NCI-H2081 (cell line): ENCODE results near the gene GALNT2.
A peak's percentile ranks its signal among the peaks of the same experiment; 100 is the strongest.

Experiments
- DNase-seq, 2 experiments: peaks; one replicate each; lab custom pipeline; 2025; lab: John Stamatoyannopoulos, UW

Gene GALNT2

GRCh38 chr1:230066466-230067404 is at the start of gene GALNT2:
Gene GALNT2, plus strand, starts transcription at chr1:230067238. Its CDS starts 43 bp downstream, at chr1:230067281.
- DNase-seq, result peak; percentile 95

- no peak for DNase-seq
These were observed 46.6 kb upstream of the GALNT2 start for GRCh38 chr1:230020451-230020850.

DNA sequence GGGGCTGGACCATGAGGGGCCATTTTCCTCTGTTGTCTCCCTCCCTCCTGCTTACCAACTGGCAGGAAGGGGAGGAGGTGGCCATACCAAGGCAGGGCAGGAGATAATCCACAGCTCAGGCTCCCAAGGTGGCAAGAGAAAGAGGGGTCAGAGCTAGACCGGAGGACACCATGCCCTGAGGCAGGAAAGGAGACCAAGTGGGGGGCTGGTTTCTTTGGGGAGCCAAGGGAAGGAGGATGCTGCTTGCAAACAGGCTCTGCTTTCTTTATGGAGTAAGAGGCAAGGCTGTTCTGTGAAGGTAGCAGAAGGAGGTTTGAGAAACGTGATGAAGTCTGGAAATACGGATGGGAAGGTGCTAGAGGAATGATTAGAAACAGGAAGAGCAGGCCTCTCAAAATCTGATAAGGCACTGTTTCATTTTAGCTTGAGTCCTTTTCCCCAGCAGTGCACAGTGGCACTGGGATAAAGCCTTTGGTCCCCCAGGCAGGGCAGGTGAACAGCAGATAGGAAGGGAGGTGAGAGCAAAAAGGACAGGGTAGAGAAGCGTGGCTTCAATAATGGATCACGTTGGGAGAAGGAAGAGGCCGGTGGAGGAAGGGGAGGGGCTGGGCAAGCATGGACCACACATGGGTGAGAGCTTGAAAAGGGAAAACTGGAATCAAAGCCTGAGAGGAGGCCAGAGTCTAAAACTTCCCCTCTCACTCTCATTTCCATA is 44.2 kb upstream of the GALNT2 start:
- no peak for DNase-seq

- DNase-seq, result no peak
These were observed 41.4 kb upstream of the GALNT2 start for GRCh38 chr1:230025686-230026085.

DNA sequence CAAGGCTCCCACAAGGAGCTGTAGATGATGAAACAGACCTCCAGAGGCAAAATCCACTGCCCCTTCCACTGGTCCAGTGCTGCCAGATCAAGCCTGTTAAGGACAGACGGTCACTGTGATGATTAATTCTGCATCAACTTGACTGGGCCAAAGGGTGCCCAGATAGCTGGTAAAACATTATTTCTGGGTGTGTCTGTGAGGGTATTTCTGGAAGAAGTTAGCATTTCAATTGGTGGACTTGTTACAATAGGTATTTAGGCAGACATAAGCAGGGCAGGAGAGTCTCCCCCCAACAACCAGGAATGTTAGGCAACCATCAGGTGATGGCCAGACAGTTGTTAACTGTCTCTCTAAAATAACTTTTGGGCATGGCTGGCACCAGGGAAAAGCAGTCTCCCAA is 40.9 kb upstream of the GALNT2 start:
- DNase-seq, result no peak

- DNase-seq, result no peak
These were observed 40.5 kb upstream of the GALNT2 start for GRCh38 chr1:230026572-230026971.

DNA sequence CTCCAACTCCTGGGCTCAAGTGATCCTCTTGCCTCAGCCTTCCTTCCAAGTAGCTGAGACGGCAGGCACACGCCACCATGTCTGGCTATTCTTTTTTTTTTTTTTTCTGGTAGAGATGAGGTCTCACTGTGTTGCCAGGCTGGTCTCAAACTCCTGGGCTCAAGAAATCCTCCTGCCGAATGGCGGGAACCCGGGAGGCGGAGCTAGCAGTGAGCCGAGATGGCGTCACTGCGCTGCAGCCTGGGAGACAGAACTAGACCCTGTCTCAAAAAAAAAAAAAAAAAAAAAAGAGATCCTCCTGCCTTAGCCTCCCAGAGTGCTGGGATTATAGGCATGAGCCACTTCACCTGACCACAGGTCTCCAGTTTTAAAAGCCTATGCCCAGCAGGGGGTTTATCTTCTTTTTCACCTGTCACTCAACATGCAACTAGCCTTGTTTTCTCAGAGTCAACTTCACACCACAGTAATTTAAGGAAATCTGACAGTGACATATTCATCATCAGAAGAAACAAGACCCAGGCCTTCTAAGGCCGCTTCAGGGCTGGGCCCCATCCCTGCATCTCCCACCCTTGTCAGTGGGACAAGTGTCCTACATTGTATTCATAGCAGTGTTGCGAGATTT is 38.3 kb upstream of the GALNT2 start:
- DNase-seq, result no peak

DNA sequence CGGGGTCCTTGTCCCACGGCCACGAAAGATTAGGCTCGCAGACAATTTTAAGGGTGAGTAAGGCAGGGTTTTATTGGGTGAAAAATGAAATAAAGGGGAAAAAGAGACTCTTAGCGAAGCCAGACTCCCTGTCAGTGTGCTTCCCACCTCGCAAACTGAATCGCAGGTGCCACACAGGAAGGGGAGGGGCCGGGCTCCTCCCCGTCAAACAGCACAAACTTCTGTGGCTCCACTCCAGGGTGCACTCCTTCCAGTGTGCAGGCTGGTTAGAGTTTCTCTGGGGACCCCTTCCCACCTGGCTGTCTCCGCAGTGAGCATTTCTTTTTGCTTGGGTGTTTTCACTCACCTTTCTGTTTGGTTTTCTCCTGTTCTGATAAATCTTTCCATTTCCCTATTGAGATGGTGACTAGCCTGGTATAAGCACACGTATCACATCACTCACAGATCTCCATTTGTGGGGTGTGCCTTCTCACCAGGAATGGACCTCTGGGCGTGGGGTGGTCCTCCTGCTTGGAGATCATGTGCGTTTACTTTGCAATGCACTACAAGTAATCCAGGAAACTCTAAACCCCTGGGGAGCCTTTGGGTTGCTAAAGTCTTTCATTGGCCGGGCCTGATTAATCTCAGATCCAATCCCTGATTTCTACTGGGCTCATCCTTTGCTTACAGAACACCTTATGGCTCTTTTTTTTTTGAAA is 37.6 kb upstream of the GALNT2 start:
- DNase-seq, result no peak

GRCh38 chr1:230030122-230030821 is 36.8 kb upstream of the GALNT2 start:
- no peak for DNase-seq

GRCh38 chr1:230031131-230031530 is 35.9 kb upstream of the GALNT2 start:
- no peak for DNase-seq

DNA sequence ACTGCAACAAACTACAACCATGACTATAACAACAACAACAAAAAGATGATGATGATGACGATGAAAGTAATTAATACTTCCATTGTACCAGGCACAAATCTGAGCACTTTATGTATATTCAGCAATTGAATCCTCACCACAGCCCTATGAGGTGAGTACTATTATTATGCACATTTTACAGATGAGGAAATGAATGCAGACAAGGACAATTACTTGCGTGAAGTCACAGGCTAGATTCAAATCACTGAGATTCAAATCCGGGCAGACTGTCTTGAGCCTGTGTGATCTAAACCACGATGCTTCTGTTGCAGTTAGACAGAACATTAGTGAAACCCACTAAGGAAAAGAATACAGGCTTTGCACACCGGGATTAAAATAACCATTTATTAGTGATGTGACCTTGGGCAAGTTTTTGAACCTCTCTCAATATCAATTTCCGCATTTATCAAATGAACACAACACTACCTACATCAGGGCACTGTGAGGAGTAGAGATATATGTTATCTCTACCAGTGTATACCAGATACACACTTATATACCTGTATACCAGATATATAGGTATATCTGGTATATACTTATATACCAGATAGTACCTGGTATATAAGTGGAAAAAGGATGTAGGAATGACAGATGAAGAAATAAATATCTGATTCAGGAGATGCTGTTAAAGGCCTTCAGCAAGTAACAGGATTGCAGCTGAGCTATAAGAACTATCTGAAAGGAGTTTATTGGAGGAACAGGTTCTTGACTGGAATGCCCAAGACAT is 34.3 kb upstream of the GALNT2 start:
- no peak for DNase-seq

GRCh38 chr1:230037261-230037660 is 29.8 kb upstream of the GALNT2 start:
- no peak for DNase-seq

- no peak for DNase-seq
These were observed 26.6 kb upstream of the GALNT2 start for GRCh38 chr1:230040440-230040839.

GRCh38 chr1:230043081-230043480 is 24.0 kb upstream of the GALNT2 start:
- DNase-seq, result no peak

DNA sequence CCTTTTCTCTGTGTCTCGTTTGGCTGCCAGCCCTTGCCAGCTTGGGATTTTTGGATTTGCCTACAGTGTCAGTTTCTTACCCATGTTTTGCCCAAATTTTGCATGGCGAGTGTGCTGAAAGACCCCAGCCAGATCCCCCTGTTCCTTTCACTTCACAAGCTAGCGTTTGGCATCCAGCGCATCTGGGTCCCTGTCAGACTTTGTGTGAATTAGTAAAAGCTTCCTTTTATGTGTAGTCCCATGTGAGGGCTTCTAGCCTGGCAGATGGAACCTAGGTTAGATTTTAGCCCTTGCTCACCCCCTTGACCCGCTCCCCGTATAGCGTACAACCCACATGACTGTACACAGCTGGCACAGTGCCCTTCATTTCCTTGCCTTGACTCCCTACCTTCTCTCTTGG is 22.3 kb upstream of the GALNT2 start:
- no peak for DNase-seq

GRCh38 chr1:230047114-230047865 is 19.7 kb upstream of the GALNT2 start:
- DNase-seq, result no peak

GRCh38 chr1:230048322-230048721 is 18.7 kb upstream of the GALNT2 start:
- DNase-seq, result no peak

- DNase-seq, result no peak
These were observed 18.1 kb upstream of the GALNT2 start for GRCh38 chr1:230048922-230049321.

GRCh38 chr1:230049731-230050130 is 17.3 kb upstream of the GALNT2 start:
- no peak for DNase-seq
